ENCODE data around the gene GAP43. TPM values are rescaled to one million over a fixed set of nuclear protein-coding genes. Genes with fewer than 3 reads are reported as not detected.

GAP43 gene
- polyA plus RNA-seq, 1 donor, result 1.4 TPM

GRCh38 chr3:115627180-115628074, 4.1 kb downstream of the GAP43 start:
- DNase-seq (ENCODE audit: low read depth), result no peak

GRCh38 chr3:115628075-115628412, 4.7 kb downstream of the GAP43 start:
- DNase-seq (ENCODE audit: low read depth), result no peak

- no peak for DNase-seq (ENCODE audit: low read depth)
Observed at GRCh38 chr3:115630850-115631249, 7.5 kb downstream of the GAP43 start.

GRCh38 chr3:115632026-115632425, 8.7 kb downstream of the GAP43 start:
- no peak for DNase-seq (ENCODE audit: low read depth)

- no peak for DNase-seq (ENCODE audit: low read depth)
Observed at GRCh38 chr3:115633467-115633866, 10.2 kb downstream of the GAP43 start.

GRCh38 chr3:115634052-115634451, 10.7 kb downstream of the GAP43 start:
- DNase-seq (ENCODE audit: low read depth), result no peak

GRCh38 chr3:115635406-115635805, 12.1 kb downstream of the GAP43 start:
- DNase-seq (ENCODE audit: low read depth), result no peak

- DNase-seq (ENCODE audit: low read depth), result no peak
Observed at GRCh38 chr3:115638241-115638640, 14.9 kb downstream of the GAP43 start.

GRCh38 chr3:115638991-115639390, 15.7 kb downstream of the GAP43 start:
- DNase-seq (ENCODE audit: low read depth), result no peak

- DNase-seq (ENCODE audit: low read depth), result no peak
Observed at GRCh38 chr3:115644391-115644790, 21.1 kb downstream of the GAP43 start.

- no peak for DNase-seq (ENCODE audit: low read depth)
Observed at GRCh38 chr3:115646027-115646690, 22.8 kb downstream of the GAP43 start.

- no peak for DNase-seq (ENCODE audit: low read depth)
Observed at GRCh38 chr3:115648559-115648958, 25.2 kb downstream of the GAP43 start.

- DNase-seq (ENCODE audit: low read depth), result no peak
Observed at GRCh38 chr3:115651087-115651486, 27.8 kb downstream of the GAP43 start.

- no peak for DNase-seq (ENCODE audit: low read depth)
Observed at GRCh38 chr3:115651599-115651998, 28.3 kb downstream of the GAP43 start.

GRCh38 chr3:115652738-115653137, 29.4 kb downstream of the GAP43 start:
- no peak for DNase-seq (ENCODE audit: low read depth)

GRCh38 chr3:115655761-115656282, 32.5 kb downstream of the GAP43 start:
- DNase-seq (ENCODE audit: low read depth), result no peak

- no peak for DNase-seq (ENCODE audit: low read depth)
Observed at GRCh38 chr3:115657168-115657567, 33.9 kb downstream of the GAP43 start.

- no peak for DNase-seq (ENCODE audit: low read depth)
Observed at GRCh38 chr3:115658032-115658336, 34.7 kb downstream of the GAP43 start.

GRCh38 chr3:115658337-115659181, 35.2 kb downstream of the GAP43 start:
- peak; percentile 67 for DNase-seq (ENCODE audit: low read depth)

GRCh38 chr3:115659253-115660220, 36.2 kb downstream of the GAP43 start:
- no peak for DNase-seq (ENCODE audit: low read depth)
